Neural cell (in vitro differentiated cells): ENCODE measurements around the gene DNAJC6. TPM values are rescaled to one million over a fixed set of nuclear protein-coding genes. Genes with fewer than 3 reads are reported as not detected.

Experiments
- H2AFZ ChIP-seq: fragments of 200-600, 300-800 bp; sonication (generic), shearing (Covaris generic); 2 replicates; pipeline ENCODE4 v1.6.0; 2014; ENCODE audit warnings: low read depth, mild to moderate bottlenecking, antibody characterized with exemption, low read length, moderate library complexity
- H3F3A ChIP-seq: fragments of 200-600 bp; shearing (Covaris generic); 2 replicates; pipeline ENCODE4 v1.6.1; 2016; ENCODE audit warnings: mild to moderate bottlenecking, moderate library complexity, mixed read lengths, antibody characterized with exemption, low read length; ENCODE audit not compliant: insufficient read depth, poor library complexity, severe bottlenecking
- H3K27ac ChIP-seq: fragments of 200-600, 300-800 bp; sonication (generic), shearing (Covaris generic); 2 replicates; pipeline ENCODE4 v1.5.1; 2014; ENCODE audit warnings: mild to moderate bottlenecking, low read length, moderate library complexity
- H3K27me3 ChIP-seq: fragments of 300-800, 200-600 bp; sonication (generic), shearing (Covaris generic); 2 replicates; pipeline ENCODE4 v1.6.0; 2014; ENCODE audit warnings: mild to moderate bottlenecking, low read depth, low read length, moderate library complexity; ENCODE audit not compliant: insufficient read depth
- H3K36me3 ChIP-seq: fragments of 300-800, 200-600 bp; sonication (generic), shearing (Covaris generic); 2 replicates; pipeline ENCODE4 v1.5.1; 2014; ENCODE audit warnings: mild to moderate bottlenecking, antibody characterized with exemption, low read length, moderate library complexity; ENCODE audit not compliant: insufficient read depth
- H3K4me2 ChIP-seq: fragments of 300-800, 200-600 bp; sonication (generic), shearing (Covaris generic); 2 replicates; pipeline ENCODE4 v1.6.0; 2014; ENCODE audit warnings: mild to moderate bottlenecking, low read length
- H3K4me3 ChIP-seq: fragments of 300-800, 200-600 bp; sonication (generic), shearing (Covaris generic); 2 replicates; pipeline ENCODE4 v1.5.1; 2014; ENCODE audit warnings: mild to moderate bottlenecking, low read length, moderate library complexity
- H3K79me2 ChIP-seq: fragments of 200-600 bp; shearing (Covaris generic); replicated peaks from 2 replicates; pipeline ENCODE4 v1.6.0; 2014; ENCODE audit warnings: mild to moderate bottlenecking, low read length, moderate library complexity; ENCODE audit not compliant: insufficient read depth
- H3K9ac ChIP-seq: fragments of 300-800, 200-600 bp; sonication (generic), shearing (Covaris generic); 2 replicates; pipeline ENCODE4 v1.6.1; 2016; ENCODE audit warnings: mild to moderate bottlenecking, low read length, mixed read lengths
- H3K9me2 ChIP-seq: fragments of 200-600 bp; shearing (Covaris generic); 2 replicates; pipeline ENCODE4 v1.6.1; 2016; ENCODE audit warnings: mild to moderate bottlenecking, low read length, mixed read lengths; ENCODE audit not compliant: insufficient read depth
- H3K9me3 ChIP-seq: fragments of 200-600, 300-800 bp; sonication (generic), shearing (Covaris generic); 2 replicates; pipeline ENCODE4 v1.6.1; 2016; ENCODE audit warnings: mild to moderate bottlenecking, mixed run types, low read length, moderate library complexity, mixed read lengths
- H4K20me1 ChIP-seq: fragments of 200-600 bp; shearing (Covaris generic); 2 replicates; pipeline ENCODE4 v1.6.1; 2016; ENCODE audit warnings: mild to moderate bottlenecking, mixed run types; ENCODE audit not compliant: insufficient read depth
- EP300 ChIP-seq: fragments of 450-650 bp; conservative IDR thresholded peaks from 2 replicates; pipeline ENCODE4 v1.6.1; 2014; ENCODE audit warnings: antibody characterized with exemption, mild to moderate bottlenecking, moderate library complexity; ENCODE audit not compliant: poor library complexity, severe bottlenecking
- EZH2 ChIP-seq: fragments of 200-600, 300-800 bp; shearing (Covaris generic), sonication (generic); IDR thresholded peaks from 2 replicates; pipeline ENCODE4 v1.6.1; 2014; ENCODE audit warnings: antibody characterized with exemption, low read length, borderline replicate concordance, mild to moderate bottlenecking; ENCODE audit not compliant: insufficient read depth, poor library complexity, severe bottlenecking
- MXI1 ChIP-seq: fragments of 450-650 bp; conservative IDR thresholded peaks from 2 replicates; pipeline ENCODE4 v1.6.1; 2014; ENCODE audit warnings: antibody characterized with exemption, mild to moderate bottlenecking; ENCODE audit not compliant: poor library complexity, severe bottlenecking
- POLR2AphosphoS5 ChIP-seq: IDR thresholded peaks from 2 replicates; pipeline ENCODE4 v1.6.1; 2012
- RAD21 ChIP-seq: fragments of 450-650 bp; conservative IDR thresholded peaks from 2 replicates; pipeline ENCODE4 v1.6.1; 2014; ENCODE audit warnings: antibody characterized with exemption, mild to moderate bottlenecking, moderate library complexity
- SMC3 ChIP-seq: fragments of 450-650 bp; conservative IDR thresholded peaks from 2 replicates; pipeline ENCODE4 v1.6.1; 2014; ENCODE audit warnings: antibody characterized with exemption, mild to moderate bottlenecking, moderate library complexity; ENCODE audit not compliant: poor library complexity
- TAF1 ChIP-seq: IDR thresholded peaks from 2 replicates; pipeline ENCODE4 v1.6.1; 2012; ENCODE audit warnings: low read depth
- polyA plus RNA-seq: library from polyadenylated mRNA; depleted of rRNA; stranded (reverse); fragments of >200 nt; gene quantifications from 2 replicates; pipeline ENCODE4 v1.2.3, GENCODE V29; 2014
- TF ChIP-seq, protein P1 (sequence below): IDR thresholded peaks from 2 replicates; pipeline ENCODE4 v1.6.1; 2012; ENCODE audit warnings: borderline replicate concordance
- TF ChIP-seq, protein P2 (sequence below): fragments of 450-650 bp; IDR thresholded peaks from 2 replicates; pipeline ENCODE4 v1.5.1; 2014; ENCODE audit warnings: antibody characterized with exemption, mild to moderate bottlenecking, moderate library complexity; ENCODE audit not compliant: poor library complexity, severe bottlenecking

DNAJC6 gene
- polyA plus RNA-seq, 1 donor from 2014 or later, result 47.1 TPM

DNA sequence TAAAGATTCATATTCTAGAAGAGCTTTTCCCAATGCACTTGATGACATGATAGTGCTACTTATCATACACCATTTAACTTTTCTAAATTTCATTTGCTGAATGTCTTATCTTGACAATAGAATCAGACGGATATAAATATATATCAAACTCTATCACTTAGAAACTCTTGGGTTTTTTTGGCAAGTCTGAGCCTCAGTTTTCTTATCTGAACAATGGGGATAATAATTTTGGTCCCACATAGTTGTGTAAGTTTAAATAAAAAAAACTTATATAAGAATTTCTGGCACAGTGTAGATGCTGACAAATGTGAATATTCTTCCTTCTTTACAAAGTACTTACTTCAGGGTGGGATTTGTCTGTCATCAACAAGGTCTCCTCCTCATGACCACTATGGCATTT, 89.7 kb downstream of the DNAJC6 start:
- Histone ChIP-seq H4K20me1 (no peaks in the 10 kb centered on the region), H3K79me2 (no peaks in the 10 kb centered on the region), H3K4me3 (no peak overlapping the region), H3K27me3 (no peaks in the 10 kb centered on the region), H2AFZ (no peak overlapping the region), H3K9ac (no peak overlapping the region), H3F3A (no peaks in the 10 kb centered on the region), H3K27ac (no peak overlapping the region), H3K9me2 (no peaks in the 10 kb centered on the region), H3K36me3 (peaks cover 18% of the 10 kb centered on the region), H3K4me2 (no peak overlapping the region), H3K9me3 (no peaks in the 10 kb centered on the region)
- no peak for TF ChIP-seq MXI1
- no peak for TF ChIP-seq RAD21
- TF ChIP-seq, protein P1, sequence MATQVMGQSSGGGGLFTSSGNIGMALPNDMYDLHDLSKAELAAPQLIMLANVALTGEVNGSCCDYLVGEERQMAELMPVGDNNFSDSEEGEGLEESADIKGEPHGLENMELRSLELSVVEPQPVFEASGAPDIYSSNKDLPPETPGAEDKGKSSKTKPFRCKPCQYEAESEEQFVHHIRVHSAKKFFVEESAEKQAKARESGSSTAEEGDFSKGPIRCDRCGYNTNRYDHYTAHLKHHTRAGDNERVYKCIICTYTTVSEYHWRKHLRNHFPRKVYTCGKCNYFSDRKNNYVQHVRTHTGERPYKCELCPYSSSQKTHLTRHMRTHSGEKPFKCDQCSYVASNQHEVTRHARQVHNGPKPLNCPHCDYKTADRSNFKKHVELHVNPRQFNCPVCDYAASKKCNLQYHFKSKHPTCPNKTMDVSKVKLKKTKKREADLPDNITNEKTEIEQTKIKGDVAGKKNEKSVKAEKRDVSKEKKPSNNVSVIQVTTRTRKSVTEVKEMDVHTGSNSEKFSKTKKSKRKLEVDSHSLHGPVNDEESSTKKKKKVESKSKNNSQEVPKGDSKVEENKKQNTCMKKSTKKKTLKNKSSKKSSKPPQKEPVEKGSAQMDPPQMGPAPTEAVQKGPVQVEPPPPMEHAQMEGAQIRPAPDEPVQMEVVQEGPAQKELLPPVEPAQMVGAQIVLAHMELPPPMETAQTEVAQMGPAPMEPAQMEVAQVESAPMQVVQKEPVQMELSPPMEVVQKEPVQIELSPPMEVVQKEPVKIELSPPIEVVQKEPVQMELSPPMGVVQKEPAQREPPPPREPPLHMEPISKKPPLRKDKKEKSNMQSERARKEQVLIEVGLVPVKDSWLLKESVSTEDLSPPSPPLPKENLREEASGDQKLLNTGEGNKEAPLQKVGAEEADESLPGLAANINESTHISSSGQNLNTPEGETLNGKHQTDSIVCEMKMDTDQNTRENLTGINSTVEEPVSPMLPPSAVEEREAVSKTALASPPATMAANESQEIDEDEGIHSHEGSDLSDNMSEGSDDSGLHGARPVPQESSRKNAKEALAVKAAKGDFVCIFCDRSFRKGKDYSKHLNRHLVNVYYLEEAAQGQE, result no peak
- no peak for TF ChIP-seq POLR2AphosphoS5
- TF ChIP-seq EZH2, result no peak
- TF ChIP-seq, protein P2, sequence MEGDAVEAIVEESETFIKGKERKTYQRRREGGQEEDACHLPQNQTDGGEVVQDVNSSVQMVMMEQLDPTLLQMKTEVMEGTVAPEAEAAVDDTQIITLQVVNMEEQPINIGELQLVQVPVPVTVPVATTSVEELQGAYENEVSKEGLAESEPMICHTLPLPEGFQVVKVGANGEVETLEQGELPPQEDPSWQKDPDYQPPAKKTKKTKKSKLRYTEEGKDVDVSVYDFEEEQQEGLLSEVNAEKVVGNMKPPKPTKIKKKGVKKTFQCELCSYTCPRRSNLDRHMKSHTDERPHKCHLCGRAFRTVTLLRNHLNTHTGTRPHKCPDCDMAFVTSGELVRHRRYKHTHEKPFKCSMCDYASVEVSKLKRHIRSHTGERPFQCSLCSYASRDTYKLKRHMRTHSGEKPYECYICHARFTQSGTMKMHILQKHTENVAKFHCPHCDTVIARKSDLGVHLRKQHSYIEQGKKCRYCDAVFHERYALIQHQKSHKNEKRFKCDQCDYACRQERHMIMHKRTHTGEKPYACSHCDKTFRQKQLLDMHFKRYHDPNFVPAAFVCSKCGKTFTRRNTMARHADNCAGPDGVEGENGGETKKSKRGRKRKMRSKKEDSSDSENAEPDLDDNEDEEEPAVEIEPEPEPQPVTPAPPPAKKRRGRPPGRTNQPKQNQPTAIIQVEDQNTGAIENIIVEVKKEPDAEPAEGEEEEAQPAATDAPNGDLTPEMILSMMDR, result no peak
- TF ChIP-seq EP300, result no peak
- TF ChIP-seq TAF1, result no peak
- TF ChIP-seq SMC3, result no peak

DNA sequence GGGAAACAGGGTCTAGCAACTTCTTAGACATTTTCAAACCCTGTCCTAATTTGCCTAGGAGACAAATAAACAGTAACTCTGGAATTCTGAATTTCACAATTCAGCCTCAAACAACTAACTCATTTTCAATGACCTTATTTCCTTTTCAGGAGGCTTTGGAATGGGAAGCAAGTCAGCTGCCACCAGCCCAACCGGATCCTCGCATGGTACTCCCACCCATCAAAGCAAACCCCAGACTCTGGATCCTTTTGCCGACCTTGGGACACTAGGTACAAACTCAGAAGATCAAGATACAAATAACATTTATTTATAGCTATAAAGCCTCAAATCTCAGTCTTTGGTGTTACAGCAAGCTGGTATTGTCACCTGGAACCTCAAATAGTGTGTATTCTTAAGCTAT, 92.3 kb downstream of the DNAJC6 start:
- no peaks in the 10 kb centered on the region for H3F3A ChIP-seq
- no peaks in the 10 kb centered on the region for H3K79me2 ChIP-seq
- H3K9me3 ChIP-seq, result no peaks in the 10 kb centered on the region
- H3K9me2 ChIP-seq, result no peaks in the 10 kb centered on the region
- no peak overlapping the region for H3K27ac ChIP-seq
- TF ChIP-seq TAF1, result no peak
- no peak overlapping the region for H3K4me2 ChIP-seq
- H4K20me1 ChIP-seq, result no peaks in the 10 kb centered on the region
- no peak overlapping the region for H3K9ac ChIP-seq
- H3K27me3 ChIP-seq, result no peaks in the 10 kb centered on the region
- no peak overlapping the region for H3K4me3 ChIP-seq
- peaks cover 14% of the 10 kb centered on the region for H3K36me3 ChIP-seq
- H2AFZ ChIP-seq, result no peak overlapping the region

DNA sequence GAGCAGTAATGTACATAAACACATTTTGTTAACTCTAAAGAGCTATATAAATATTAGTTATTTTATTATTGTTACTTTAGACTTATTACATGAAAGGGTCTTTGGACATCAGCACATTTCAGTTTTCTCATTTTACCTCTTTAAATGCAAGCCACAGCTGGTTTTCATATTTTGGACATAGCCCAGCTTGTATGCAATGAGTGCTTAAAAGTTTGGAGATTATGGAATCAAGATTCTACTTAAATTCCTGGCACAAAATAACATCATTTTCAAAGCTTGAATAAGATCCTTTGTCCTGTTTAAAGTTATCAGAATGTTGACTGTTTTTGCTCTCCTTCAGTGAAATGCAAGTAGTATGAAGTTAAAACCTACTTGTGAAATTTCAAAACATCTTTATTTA, 95.6 kb downstream of the DNAJC6 start:
- H3K9ac ChIP-seq, result no peak overlapping the region
- H3K4me3 ChIP-seq, result no peak overlapping the region
- H3K79me2 ChIP-seq, result no peaks in the 10 kb centered on the region
- TF ChIP-seq RAD21, result no peak
- no peak for TF ChIP-seq TAF1
- no peak for TF ChIP-seq MXI1
- TF ChIP-seq SMC3, result no peak
- TF ChIP-seq, protein P2, result no peak
- no peak for TF ChIP-seq EZH2
- TF ChIP-seq POLR2AphosphoS5, result no peak
- TF ChIP-seq, protein P1, result no peak
- TF ChIP-seq EP300, result no peak
- no peaks in the 10 kb centered on the region for H3K9me3 ChIP-seq
- H3K27me3 ChIP-seq, result no peaks in the 10 kb centered on the region
- no peaks in the 10 kb centered on the region for H3F3A ChIP-seq
- no peak overlapping the region for H2AFZ ChIP-seq
- no peak overlapping the region for H3K27ac ChIP-seq
- H3K9me2 ChIP-seq, result no peaks in the 10 kb centered on the region
- H3K4me2 ChIP-seq, result no peak overlapping the region
- H3K36me3 ChIP-seq, result peaks cover 24% of the 10 kb centered on the region
- H4K20me1 ChIP-seq, result no peaks in the 10 kb centered on the region
